ENCODE measurements around the gene WDR81. TPM values are rescaled to one million over a fixed set of nuclear protein-coding genes. Genes with fewer than 3 reads are reported as not detected.

The WDR81 gene
- total and polyA plus RNA-seq, 10 of the 15 experiments (the other 5 are each of a cell fraction or from before 2014, with no cell fraction given), result 0.13 to 22.4 (median 7.3) TPM; not detected in 1

- RAD21 ChIA-PET (ENCODE audit: unreplicated experiment), result no interaction called here
- H3K9me3 ChIP-seq (replicated peaks; ENCODE audit: control insufficient read depth, insufficient read depth, low read length), result no peaks in the 10 kb centered on the region
- intact Hi-C loops (cut with micrococcal nuclease; ENCODE audit: unreplicated experiment) (no loop called here), in situ Hi-C loops (cut with MboI) (no loop called here)
- POLR2A ChIA-PET, result no interaction called here
- peaks cover 24% of the 10 kb centered on the region for H3K4me1 ChIP-seq (ENCODE audit: control insufficient read depth, insufficient read depth, low read length)
- no peak overlapping the region for H3K4me2 ChIP-seq (ENCODE audit: control insufficient read depth, insufficient read depth)
- H3K9ac ChIP-seq (ENCODE audit: control insufficient read depth, insufficient read depth, low read length), result no peak overlapping the region
- ATAC-seq (no peak), DNase-seq (ENCODE audit: low read depth, low spot score) (no peak), FAIRE-seq (no peak)
- CTCF ChIA-PET, result interaction anchor here (2.8 kb wide), 1 partner anchor 46 kb away, joined by 19 read pairs; no protein-coding TSS in a partner anchor
- TF ChIP-seq NRF1 (conservative IDR thresholded peaks at IDR 0.05; ENCODE audit: low read depth, low read length) (no peak), NBN (IDR thresholded peaks at IDR 0.05) (no peak), MEF2B (IDR thresholded peaks at IDR 0.05; ENCODE audit: partially characterized antibody, poor library complexity, severe bottlenecking) (no peak), CHD1 (IDR thresholded peaks at IDR 0.05; ENCODE audit: low read depth, low read length) (no peak), LARP7 (IDR thresholded peaks at IDR 0.05) (no peak), ZNF24 (IDR thresholded peaks at IDR 0.05) (no peak), SMAD1 (IDR thresholded peaks at IDR 0.05; ENCODE audit: low read depth, partially characterized antibody) (no peak), IRF5 (IDR thresholded peaks at IDR 0.05; ENCODE audit: borderline replicate concordance) (no peak), BRCA1 (IDR thresholded peaks at IDR 0.05; ENCODE audit: low read depth, low read length) (no peak), RBBP5 (conservative IDR thresholded peaks at IDR 0.05) (no peak), ZNF274 (IDR thresholded peaks at IDR 0.05; ENCODE audit: insufficient read depth, insufficient read length) (no peak), KDM1A (IDR thresholded peaks at IDR 0.05; ENCODE audit: borderline replicate concordance) (no peak), CHD2 (IDR thresholded peaks at IDR 0.05; ENCODE audit: borderline replicate concordance, low read depth, low read length) (no peak), CBX3 (IDR thresholded peaks at IDR 0.05; ENCODE audit: borderline replicate concordance, low read depth) (no peak), RAD51 (IDR thresholded peaks at IDR 0.05) (no peak), RB1 (IDR thresholded peaks at IDR 0.05; ENCODE audit: borderline replicate concordance) (no peak)
- TF ChIP-seq, protein P1, sequence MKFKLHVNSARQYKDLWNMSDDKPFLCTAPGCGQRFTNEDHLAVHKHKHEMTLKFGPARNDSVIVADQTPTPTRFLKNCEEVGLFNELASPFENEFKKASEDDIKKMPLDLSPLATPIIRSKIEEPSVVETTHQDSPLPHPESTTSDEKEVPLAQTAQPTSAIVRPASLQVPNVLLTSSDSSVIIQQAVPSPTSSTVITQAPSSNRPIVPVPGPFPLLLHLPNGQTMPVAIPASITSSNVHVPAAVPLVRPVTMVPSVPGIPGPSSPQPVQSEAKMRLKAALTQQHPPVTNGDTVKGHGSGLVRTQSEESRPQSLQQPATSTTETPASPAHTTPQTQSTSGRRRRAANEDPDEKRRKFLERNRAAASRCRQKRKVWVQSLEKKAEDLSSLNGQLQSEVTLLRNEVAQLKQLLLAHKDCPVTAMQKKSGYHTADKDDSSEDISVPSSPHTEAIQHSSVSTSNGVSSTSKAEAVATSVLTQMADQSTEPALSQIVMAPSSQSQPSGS (IDR thresholded peaks at IDR 0.05; ENCODE audit: low read length), result no peak
- TF ChIP-seq, protein P2, sequence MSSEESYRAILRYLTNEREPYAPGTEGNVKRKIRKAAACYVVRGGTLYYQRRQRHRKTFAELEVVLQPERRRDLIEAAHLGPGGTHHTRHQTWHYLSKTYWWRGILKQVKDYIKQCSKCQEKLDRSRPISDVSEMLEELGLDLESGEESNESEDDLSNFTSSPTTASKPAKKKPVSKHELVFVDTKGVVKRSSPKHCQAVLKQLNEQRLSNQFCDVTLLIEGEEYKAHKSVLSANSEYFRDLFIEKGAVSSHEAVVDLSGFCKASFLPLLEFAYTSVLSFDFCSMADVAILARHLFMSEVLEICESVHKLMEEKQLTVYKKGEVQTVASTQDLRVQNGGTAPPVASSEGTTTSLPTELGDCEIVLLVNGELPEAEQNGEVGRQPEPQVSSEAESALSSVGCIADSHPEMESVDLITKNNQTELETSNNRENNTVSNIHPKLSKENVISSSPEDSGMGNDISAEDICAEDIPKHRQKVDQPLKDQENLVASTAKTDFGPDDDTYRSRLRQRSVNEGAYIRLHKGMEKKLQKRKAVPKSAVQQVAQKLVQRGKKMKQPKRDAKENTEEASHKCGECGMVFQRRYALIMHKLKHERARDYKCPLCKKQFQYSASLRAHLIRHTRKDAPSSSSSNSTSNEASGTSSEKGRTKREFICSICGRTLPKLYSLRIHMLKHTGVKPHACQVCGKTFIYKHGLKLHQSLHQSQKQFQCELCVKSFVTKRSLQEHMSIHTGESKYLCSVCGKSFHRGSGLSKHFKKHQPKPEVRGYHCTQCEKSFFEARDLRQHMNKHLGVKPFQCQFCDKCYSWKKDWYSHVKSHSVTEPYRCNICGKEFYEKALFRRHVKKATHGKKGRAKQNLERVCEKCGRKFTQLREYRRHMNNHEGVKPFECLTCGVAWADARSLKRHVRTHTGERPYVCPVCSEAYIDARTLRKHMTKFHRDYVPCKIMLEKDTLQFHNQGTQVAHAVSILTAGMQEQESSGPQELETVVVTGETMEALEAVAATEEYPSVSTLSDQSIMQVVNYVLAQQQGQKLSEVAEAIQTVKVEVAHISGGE (CRISPR knock-in tag; IDR thresholded peaks at IDR 0.05), result no peak
- TF ChIP-seq, protein P3, sequence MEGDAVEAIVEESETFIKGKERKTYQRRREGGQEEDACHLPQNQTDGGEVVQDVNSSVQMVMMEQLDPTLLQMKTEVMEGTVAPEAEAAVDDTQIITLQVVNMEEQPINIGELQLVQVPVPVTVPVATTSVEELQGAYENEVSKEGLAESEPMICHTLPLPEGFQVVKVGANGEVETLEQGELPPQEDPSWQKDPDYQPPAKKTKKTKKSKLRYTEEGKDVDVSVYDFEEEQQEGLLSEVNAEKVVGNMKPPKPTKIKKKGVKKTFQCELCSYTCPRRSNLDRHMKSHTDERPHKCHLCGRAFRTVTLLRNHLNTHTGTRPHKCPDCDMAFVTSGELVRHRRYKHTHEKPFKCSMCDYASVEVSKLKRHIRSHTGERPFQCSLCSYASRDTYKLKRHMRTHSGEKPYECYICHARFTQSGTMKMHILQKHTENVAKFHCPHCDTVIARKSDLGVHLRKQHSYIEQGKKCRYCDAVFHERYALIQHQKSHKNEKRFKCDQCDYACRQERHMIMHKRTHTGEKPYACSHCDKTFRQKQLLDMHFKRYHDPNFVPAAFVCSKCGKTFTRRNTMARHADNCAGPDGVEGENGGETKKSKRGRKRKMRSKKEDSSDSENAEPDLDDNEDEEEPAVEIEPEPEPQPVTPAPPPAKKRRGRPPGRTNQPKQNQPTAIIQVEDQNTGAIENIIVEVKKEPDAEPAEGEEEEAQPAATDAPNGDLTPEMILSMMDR (IDR thresholded peaks at IDR 0.05 in 2 of 3, conservative IDR thresholded peaks at IDR 0.05 in 1 of 3; ENCODE audit: control insufficient read depth in 2 of 3, extremely low read depth in 1 of 3, insufficient read depth in 1 of 3, low read depth in 3 of 3, low read length in 3 of 3), result no peak
- SMC1A ChIA-PET (ENCODE audit: uncharacterized antibody, unreplicated experiment), result no interaction called here
- H2AFZ ChIP-seq (ENCODE audit: control insufficient read depth, low read depth, low read length), result no peak overlapping the region
- no peak overlapping the region for H3K4me3 ChIP-seq
- no peaks in the 10 kb centered on the region for H4K20me1 ChIP-seq (ENCODE audit: control insufficient read depth, insufficient read depth)
- no peaks in the 10 kb centered on the region; a peak in 1 of 4 replicates for H3K27me3 ChIP-seq (replicated peaks in 1 of 2; ENCODE audit: control insufficient read depth in 2 of 2, insufficient read depth in 2 of 2, low read length in 1 of 2)
- H3K27ac ChIP-seq (ENCODE audit: control insufficient read depth, insufficient read depth), result no peak overlapping the region
- no peaks in the 10 kb centered on the region for H3K36me3 ChIP-seq (ENCODE audit: control insufficient read depth in 2 of 2, insufficient read depth in 2 of 2, low read length in 1 of 2)
- WGBS (ENCODE audit: insufficient coverage, insufficient replicate concordance, low lambda C conversion rate, missing lambda C conversion rate), result 82% methylated on average over 12 of the region's 12 CpGs
- H3K79me2 ChIP-seq (ENCODE audit: control insufficient read depth, insufficient read depth, low read length), result no peaks in the 10 kb centered on the region
- BruUV-seq (replicated peaks), result no TSS peak
These were observed 42.9 kb downstream of the WDR81 start for GRCh38 chr17:1767358-1767757.

All from GM12878 (cell line).